Retinal pigment epithelial cell (primary cell): Measurements from ENCODE around the gene ENHO.

Source experiments
- DNase-seq: peaks from one replicate; pipeline ENCODE4 v3.0.0-alpha.2; 2010; ENCODE audit warnings: low read depth
- H3K4me3 ChIP-seq: 2 replicates; pipeline ENCODE4 v1.5.1; 2011; ENCODE audit warnings: mild to moderate bottlenecking, low read length, control low read depth, moderate library complexity
- CTCF ChIP-seq: conservative IDR thresholded peaks from 2 replicates; pipeline ENCODE4 v1.5.1; 2011; ENCODE audit warnings: low read depth, low read length, control low read depth, inconsistent platforms

The ENHO gene

GRCh38 chr9:34507556-34507955, 15.2 kb downstream of the ENHO start:
- TF ChIP-seq CTCF = no peak
- no peak for DNase-seq
- no peak overlapping the region for H3K4me3 ChIP-seq

- no peak for TF ChIP-seq CTCF
- no peak for DNase-seq
- H3K4me3 ChIP-seq = no peak overlapping the region
Observed at GRCh38 chr9:34506623-34507022, 16.2 kb downstream of the ENHO start.

GRCh38 chr9:34505370-34506120, 17.2 kb downstream of the ENHO start:
- TF ChIP-seq CTCF = no peak
- no peak for DNase-seq

GRCh38 chr9:34503406-34503805, 19.4 kb downstream of the ENHO start:
- no peak for DNase-seq
- no peak for TF ChIP-seq CTCF
- H3K4me3 ChIP-seq = no peak overlapping the region

More at GRCh38 chr9:34505370-34506120, 17.2 kb downstream of the ENHO start:
- H3K4me3 ChIP-seq = no peak overlapping the region

GRCh38 chr9:34502891-34503290, 19.9 kb downstream of the ENHO start:
- no peak overlapping the region for H3K4me3 ChIP-seq
- TF ChIP-seq CTCF = no peak
- no peak for DNase-seq

GRCh38 chr9:34502471-34502870, 20.3 kb downstream of the ENHO start:
- no peak overlapping the region for H3K4me3 ChIP-seq
- no peak for TF ChIP-seq CTCF
- DNase-seq = no peak

- no peak overlapping the region for H3K4me3 ChIP-seq
- peak; percentile 9 for DNase-seq
- peak; percentile 43 for TF ChIP-seq CTCF
Observed at GRCh38 chr9:34501889-34502425, 20.8 kb downstream of the ENHO start.
